Activated CD8-positive, alpha-beta memory T cell treated with anti-CD3 and anti-CD28 coated beads, Interleukin-2, amount 50 U/mL, for 48 hours (primary cell): Measurements from ENCODE around the gene PRTG.
"Not testable (repeated sequence)": the region's sequence is repeated elsewhere in the genome, so short reads cannot be mapped to it uniquely, and the experiment has no call there.

ENCODE experiments used
- DNase-seq: peaks from one replicate; pipeline ENCODE4 v3.0.0-alpha.2; 2020

Gene PRTG

GRCh38 chr15:55698653-55699052 is 44.3 kb downstream of the PRTG start:
- no peak for DNase-seq

- DNase-seq, result no peak
Observed at GRCh38 chr15:55696221-55696620, 46.7 kb downstream of the PRTG start.

GRCh38 chr15:55695432-55695831 is 47.5 kb downstream of the PRTG start:
- DNase-seq, result no peak

GRCh38 chr15:55694652-55695150 is 48.3 kb downstream of the PRTG start:
- DNase-seq, result no peak

- DNase-seq, result not testable (repeated sequence)
Observed at GRCh38 chr15:55693116-55693515, 49.8 kb downstream of the PRTG start.

DNA sequence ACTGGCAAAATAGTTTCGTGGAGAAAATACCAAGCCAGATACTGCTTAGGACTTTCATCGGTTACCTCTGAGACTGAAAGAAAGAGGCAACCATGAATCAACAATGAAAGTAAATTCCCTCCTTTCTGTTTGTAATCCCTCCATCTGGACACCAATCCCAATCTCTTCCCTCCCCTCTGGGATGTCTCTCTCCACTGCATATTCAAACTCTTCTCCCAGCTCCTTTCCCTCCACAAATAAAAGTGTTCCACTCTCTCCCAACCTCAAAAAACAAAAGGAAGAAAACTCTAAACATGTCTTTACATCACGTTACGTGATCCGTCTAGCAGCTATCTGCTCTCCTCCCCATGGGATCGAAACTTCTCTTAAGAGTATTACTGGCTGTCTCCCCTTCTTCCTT is 55.2 kb downstream of the PRTG start:
- DNase-seq, result no peak

DNA sequence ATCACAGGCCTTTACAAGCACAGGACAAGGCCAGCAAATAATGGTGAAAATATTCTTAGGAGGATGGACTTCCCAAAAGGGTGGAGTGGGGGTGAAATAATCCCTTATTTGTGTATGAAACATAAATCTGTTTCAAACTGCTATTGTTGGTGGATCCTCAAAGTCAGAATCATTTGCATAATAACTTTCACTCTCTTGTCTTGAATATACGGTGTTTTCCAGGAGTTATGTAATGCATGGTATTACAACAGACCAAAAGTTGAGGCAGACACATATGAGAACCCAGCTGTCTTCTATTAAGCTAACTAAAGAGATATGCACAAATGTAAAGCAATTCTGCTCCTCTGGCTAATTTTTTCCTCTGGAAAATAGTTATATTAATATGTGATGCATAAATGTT is 57.7 kb downstream of the PRTG start:
- no peak for DNase-seq

DNA sequence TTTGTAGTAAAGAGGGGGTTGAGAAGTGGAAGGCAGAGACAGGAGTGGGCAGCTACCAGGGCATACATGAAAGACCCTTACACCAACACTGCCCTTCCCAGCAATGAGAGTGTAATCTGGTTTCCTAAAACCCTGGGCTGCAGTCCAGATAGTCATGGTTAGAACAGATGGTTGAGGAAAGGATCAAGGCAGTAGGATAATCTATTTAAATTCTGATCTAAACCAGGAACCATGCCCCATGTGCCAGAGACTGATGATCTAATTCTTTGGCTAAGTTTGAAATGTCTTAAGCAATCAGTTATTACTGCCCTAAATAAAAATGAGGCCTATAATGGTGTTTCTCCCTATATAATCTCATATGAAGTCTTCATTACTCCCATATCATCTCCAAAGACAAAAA is 59.6 kb downstream of the PRTG start:
- DNase-seq, result no peak

GRCh38 chr15:55681631-55682030 is 61.3 kb downstream of the PRTG start:
- DNase-seq, result no peak

DNA sequence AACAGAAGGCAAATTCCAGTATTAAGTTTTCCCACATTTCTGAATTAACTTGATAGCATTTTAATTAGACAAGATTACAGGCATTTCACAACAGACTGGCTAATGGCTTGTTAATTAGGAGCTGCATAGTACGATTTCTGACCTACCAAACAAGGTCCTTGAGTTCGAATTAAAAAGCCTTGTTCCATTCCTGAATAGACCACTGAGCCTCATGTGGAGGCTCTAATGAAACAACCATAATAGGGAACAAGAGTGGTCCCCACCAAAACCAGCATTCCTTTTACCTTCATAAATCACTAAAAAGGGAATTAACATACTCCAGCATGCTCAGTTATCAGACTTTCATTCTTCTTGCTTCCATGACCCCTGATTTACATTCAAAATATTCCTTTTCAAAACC is 66.4 kb downstream of the PRTG start:
- DNase-seq, result no peak

DNA sequence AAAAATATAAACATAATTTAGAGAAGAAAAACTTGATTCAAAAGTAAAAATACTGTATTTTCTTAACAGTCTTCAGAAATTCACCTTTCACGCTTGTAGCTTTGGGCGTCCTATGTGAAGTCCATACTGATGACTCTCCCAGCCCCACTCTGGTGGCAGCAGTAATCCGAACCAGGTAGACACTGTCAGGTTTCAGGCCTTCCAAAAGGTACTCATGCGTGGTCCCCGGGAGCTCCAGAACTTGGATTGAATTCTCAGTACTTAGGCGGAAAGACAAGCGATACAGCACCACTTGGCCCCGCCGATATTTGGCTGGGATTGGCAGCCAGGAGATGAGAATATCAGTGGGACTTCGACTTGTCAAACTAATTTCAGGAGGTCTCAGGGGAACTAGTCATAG is 69.7 kb downstream of the PRTG start:
- DNase-seq, result no peak

GRCh38 chr15:55669270-55669669 is 73.7 kb downstream of the PRTG start:
- DNase-seq, result no peak

DNA sequence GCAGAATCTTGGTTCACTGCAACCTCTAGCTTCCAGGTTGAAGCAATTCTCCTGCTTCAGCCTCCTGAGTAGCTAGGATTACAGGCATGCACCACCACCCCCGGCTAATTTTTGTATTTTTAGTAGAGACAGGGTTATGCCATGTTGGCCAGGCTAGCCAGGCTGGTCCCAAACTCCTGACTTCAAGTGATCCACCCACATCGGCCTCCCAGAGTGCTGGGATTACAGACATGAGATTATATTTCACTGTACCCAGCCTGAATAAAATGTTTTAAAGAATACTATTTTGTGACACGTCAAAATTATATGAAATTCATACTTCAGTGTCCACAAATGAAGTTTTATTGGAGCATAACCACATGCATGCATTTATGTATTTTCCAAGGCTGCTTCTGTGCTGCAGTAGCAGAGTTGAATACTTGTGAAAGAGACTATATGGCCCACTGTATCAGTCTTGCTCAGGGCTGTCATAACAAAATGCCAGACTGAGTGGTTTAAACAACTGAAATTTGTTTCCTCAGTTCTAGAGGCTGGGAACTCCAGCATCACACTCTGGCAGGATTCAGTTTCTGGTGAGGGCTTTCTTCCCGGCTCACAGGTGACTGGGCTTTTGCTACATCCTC is 77.2 kb downstream of the PRTG start:
- DNase-seq, result no peak

GRCh38 chr15:55661428-55661827 is 81.5 kb downstream of the PRTG start:
- no peak for DNase-seq

GRCh38 chr15:55660153-55660552 is 82.8 kb downstream of the PRTG start:
- DNase-seq, result no peak

- DNase-seq, result no peak
Observed at GRCh38 chr15:55659481-55659880, 83.5 kb downstream of the PRTG start.

DNA sequence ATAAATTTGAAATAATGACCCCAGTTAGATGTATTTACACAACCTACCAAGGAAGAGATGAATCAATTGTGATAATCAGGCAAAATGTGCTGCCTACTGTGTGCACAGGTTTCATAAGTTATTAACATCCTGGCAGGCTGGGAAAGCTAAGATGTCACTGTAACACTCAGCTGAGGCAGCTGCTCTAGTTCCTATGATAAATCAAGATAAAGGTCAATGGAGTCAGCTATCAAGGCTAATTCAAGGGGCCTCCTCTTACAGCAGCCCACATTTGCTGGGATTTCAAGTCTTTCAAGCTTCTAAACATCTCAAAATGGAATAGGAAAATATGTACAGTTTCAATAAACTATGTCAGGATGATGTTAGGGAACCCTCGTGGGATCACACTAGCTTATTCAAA is 84.1 kb downstream of the PRTG start:
- no peak for DNase-seq

GRCh38 chr15:55654561-55655031 is 88.4 kb downstream of the PRTG start:
- DNase-seq, result no peak

- DNase-seq, result no peak
Observed at GRCh38 chr15:55652909-55653495, 90.0 kb downstream of the PRTG start.

GRCh38 chr15:55652359-55652758 is 90.6 kb downstream of the PRTG start:
- DNase-seq, result no peak

DNA sequence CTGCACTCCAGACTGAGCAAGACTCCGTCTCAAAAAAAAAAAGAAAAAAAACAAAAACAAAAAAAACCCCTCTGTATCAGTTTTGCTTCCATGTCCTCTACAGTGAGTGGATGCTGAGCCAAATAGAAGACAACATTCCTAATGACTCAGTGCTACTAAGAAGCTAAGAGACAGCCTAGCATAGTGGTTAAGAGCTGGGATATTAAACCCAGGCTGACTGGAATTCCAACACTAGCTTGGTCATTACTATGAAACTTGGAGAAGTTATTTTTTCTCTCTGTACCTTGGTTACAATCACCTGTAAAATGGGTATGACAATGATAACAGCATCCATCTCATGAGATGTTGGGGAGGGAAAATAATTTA is 93.9 kb downstream of the PRTG start:
- DNase-seq, result no peak

GRCh38 chr15:55638764-55639163 is 104.2 kb downstream of the PRTG start:
- no peak for DNase-seq

DNA sequence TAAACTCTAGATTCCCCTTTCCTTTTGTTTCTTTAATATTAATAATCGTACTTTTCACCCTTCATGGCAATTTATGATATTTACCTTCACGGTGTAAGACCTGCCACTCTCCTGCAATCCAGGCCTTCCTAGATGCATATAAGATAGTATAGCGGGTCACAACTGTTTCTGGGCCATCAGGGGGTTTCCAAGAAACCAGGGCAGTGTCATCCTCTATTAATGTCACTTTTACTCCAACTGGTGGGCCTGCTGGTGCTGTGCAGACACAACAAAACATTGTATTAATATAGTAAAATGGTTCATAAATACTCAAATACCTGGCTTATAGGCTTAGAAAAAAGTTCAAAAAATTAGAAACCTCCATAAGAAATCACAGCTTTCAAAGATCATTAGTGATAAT is 105.9 kb downstream of the PRTG start:
- DNase-seq, result no peak

GRCh38 chr15:55633731-55634130 is 109.2 kb downstream of the PRTG start:
- DNase-seq, result no peak

DNA sequence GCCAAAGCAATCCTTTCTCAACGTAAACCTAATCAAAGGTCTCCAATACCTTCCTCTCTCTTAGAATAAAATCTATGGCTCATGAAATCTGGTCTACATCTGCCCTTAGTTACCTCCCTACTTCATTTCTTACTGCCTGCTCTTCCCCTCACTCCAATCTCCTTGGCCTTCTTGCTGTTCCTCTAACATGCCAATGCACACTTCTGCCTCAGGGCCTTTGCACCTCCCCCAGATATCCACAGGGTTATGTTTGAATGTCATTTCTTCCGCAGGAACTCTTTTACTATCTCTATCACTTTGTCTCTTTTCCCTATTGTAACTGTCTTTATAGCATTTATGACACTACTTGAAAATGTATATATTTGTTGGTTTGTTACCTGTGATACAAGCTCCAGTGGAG is 110.5 kb downstream of the PRTG start:
- DNase-seq, result no peak
